Chondrocyte (in vitro differentiated cells): ENCODE measurements around the gene TAS2R41. TPM values are rescaled to one million over a fixed set of nuclear protein-coding genes. Genes with fewer than 3 reads are reported as not detected.

Source experiments
- DNase-seq: peaks from one replicate; pipeline ENCODE4 v3.0.0; 2021; ENCODE audit warnings: mixed read lengths, low spot score
- H3K27ac Mint-ChIP-seq: one replicate; pipeline ENCODE4 v1.8.0; 2021; ENCODE audit warnings: mild to moderate bottlenecking, moderate library complexity, mixed read lengths; ENCODE audit not compliant: unreplicated experiment
- H3K27me3 Mint-ChIP-seq: 2 replicates; pipeline ENCODE4 v1.8.0; 2021; ENCODE audit warnings: low read depth, mixed read lengths
- H3K36me3 Mint-ChIP-seq: 2 replicates; pipeline ENCODE4 v1.8.0; 2021; ENCODE audit warnings: low read depth, mixed read lengths
- H3K4me1 Mint-ChIP-seq: 2 replicates; pipeline ENCODE4 v1.8.0; 2021; ENCODE audit warnings: low read depth, mild to moderate bottlenecking, mixed read lengths
- H3K4me3 Mint-ChIP-seq: one replicate; pipeline ENCODE4 v1.8.0; 2021; ENCODE audit warnings: mild to moderate bottlenecking, moderate library complexity, mixed read lengths; ENCODE audit not compliant: unreplicated experiment
- H3K9me3 Mint-ChIP-seq: 2 replicates; pipeline ENCODE4 v1.8.0; 2021; ENCODE audit warnings: low read depth, mixed read lengths
- CTCF ChIP-seq: fragments of 200-600 bp; sonication (generic); IDR thresholded peaks from 2 replicates; pipeline ENCODE4 v1.5.0; 2021; ENCODE audit warnings: antibody characterized with exemption, mild to moderate bottlenecking, moderate library complexity
- total RNA-seq: library from RNA; stranded (reverse); gene quantifications from 3 replicates; pipeline ENCODE4 v1.2.1, GENCODE V29; 2021

Gene TAS2R41
- total RNA-seq, 1 donor from 2014 or later: not detected

- Mint-ChIP-seq H3K4me1 (no peaks in the 10 kb centered on the region), H3K9me3 (no peaks in the 10 kb centered on the region), H3K36me3 (no peaks in the 10 kb centered on the region), H3K4me3 (no peak overlapping the region), H3K27me3 (no peaks in the 10 kb centered on the region), H3K27ac (no peak overlapping the region)
- DNase-seq: no peak
- no peak for TF ChIP-seq CTCF
These were observed 28.2 kb downstream of the TAS2R41 start for GRCh38 chr7:143505838-143506237.

- no peak for TF ChIP-seq CTCF
- H3K27ac Mint-ChIP-seq: no peak overlapping the region
- H3K9me3 Mint-ChIP-seq: no peaks in the 10 kb centered on the region
- no peak for DNase-seq
- no peaks in the 10 kb centered on the region for H3K27me3 Mint-ChIP-seq
- H3K4me3 Mint-ChIP-seq: no peak overlapping the region
- H3K36me3 Mint-ChIP-seq: no peaks in the 10 kb centered on the region
- H3K4me1 Mint-ChIP-seq: peaks cover under 1% of the 10 kb centered on the region
These were observed 29.4 kb downstream of the TAS2R41 start for GRCh38 chr7:143507094-143507518.

GRCh38 chr7:143507534-143508055, 29.9 kb downstream of the TAS2R41 start:
- no peak for DNase-seq
- Mint-ChIP-seq H3K4me3 (no peak overlapping the region), H3K27ac (no peak overlapping the region), H3K4me1 (peaks cover 5% of the 10 kb centered on the region), H3K9me3 (no peaks in the 10 kb centered on the region), H3K36me3 (no peaks in the 10 kb centered on the region), H3K27me3 (no peaks in the 10 kb centered on the region)
- no peak for TF ChIP-seq CTCF

GRCh38 chr7:143510854-143511592, 33.4 kb downstream of the TAS2R41 start:
- no peaks in the 10 kb centered on the region for H3K9me3 Mint-ChIP-seq
- H3K36me3 Mint-ChIP-seq: no peaks in the 10 kb centered on the region
- peak; percentile 89 for DNase-seq
- peaks cover 21% of the 10 kb centered on the region for H3K4me1 Mint-ChIP-seq
- H3K27me3 Mint-ChIP-seq: no peaks in the 10 kb centered on the region
- no peak for TF ChIP-seq CTCF
- H3K27ac Mint-ChIP-seq: no peak overlapping the region
- no peak overlapping the region for H3K4me3 Mint-ChIP-seq

- Mint-ChIP-seq H3K9me3 (no peaks in the 10 kb centered on the region), H3K4me3 (no peak overlapping the region), H3K4me1 (peaks cover 21% of the 10 kb centered on the region), H3K27me3 (no peaks in the 10 kb centered on the region), H3K27ac (no peak overlapping the region), H3K36me3 (no peaks in the 10 kb centered on the region)
- TF ChIP-seq CTCF: no peak
- DNase-seq: no peak
These were observed 33.9 kb downstream of the TAS2R41 start for GRCh38 chr7:143511593-143512047.
